ENCODE measurements around the gene OR10A3.

- TF ChIP-seq CTCF (IDR thresholded peaks at IDR 0.05) (no peak), EP300 (IDR thresholded peaks at IDR 0.05) (no peak)
Measured at GRCh38 chr11:7927635-7928034, 13.9 kb downstream of the OR10A3 start.
